Suprapubic skin (tissue), 4 donors: ENCODE data around the gene FRAS1.

Source experiments
- EP300 ChIP-seq: sonication (generic); formaldehyde crosslinking; IDR thresholded peaks from one replicate; pipeline ENCODE4 v1.6.1; 2017; ENCODE audit warnings: antibody characterized with exemption
- POLR2AphosphoS5 ChIP-seq, 3 donors: sonication (generic); formaldehyde crosslinking; IDR thresholded peaks; one replicate each; pipeline ENCODE4 v1.6.1; 2017; ENCODE audit warnings: antibody characterized with exemption in 3 of 3

- TF ChIP-seq EP300 (no peak), POLR2AphosphoS5 (IDR thresholded peaks at IDR 0.05) (no peak)
These were observed 306.0 kb downstream of the FRAS1 start for GRCh38 chr4:78363031-78363570.
